ENCODE data around the gene DLGAP1. TPM values are rescaled to one million over a fixed set of nuclear protein-coding genes. Genes with fewer than 3 reads are reported as not detected.

Gene DLGAP1
- total and polyA plus RNA-seq, 2 of the 13 experiments (the other 11 are each of a cell fraction or from before 2014, with no cell fraction given) = 0.01 TPM; not detected in 1

- TF ChIP-seq RBM22 (optimal IDR thresholded peaks at IDR 0.05; ENCODE audit: low read length) = no peak
- TF ChIP-seq CREB1 (IDR thresholded peaks at IDR 0.05) = no peak
- TF ChIP-seq CREB1 (CRISPR knock-in tag; IDR thresholded peaks at IDR 0.05) = 0 out of 2 replicates have a peak, but pooled peaks have one; percentile 7
- TF ChIP-seq THAP11 (CRISPR knock-in tag; IDR thresholded peaks at IDR 0.05) = no peak
- TF ChIP-seq RELA (CRISPR knock-in tag; IDR thresholded peaks at IDR 0.05) = no peak
- no peak for TF ChIP-seq ZNF652 (CRISPR knock-in tag; IDR thresholded peaks at IDR 0.05; ENCODE audit: borderline replicate concordance, low read depth)
- TF ChIP-seq FOXP4 (CRISPR knock-in tag; IDR thresholded peaks at IDR 0.05) = peak; percentile 38; the same call in 1 of the 2 replicates
- no peak for TF ChIP-seq ZBTB8A (CRISPR knock-in tag; IDR thresholded peaks at IDR 0.05; ENCODE audit: borderline replicate concordance, low read depth)
- no peak for TF ChIP-seq ZNF512 (CRISPR knock-in tag; IDR thresholded peaks at IDR 0.05)
- TF ChIP-seq PAF1 (CRISPR knock-in tag; IDR thresholded peaks at IDR 0.05) = no peak
- TF ChIP-seq RAD21 (CRISPR knock-in tag; IDR thresholded peaks at IDR 0.05) = no peak
- TF ChIP-seq ZNF275 (CRISPR knock-in tag; IDR thresholded peaks at IDR 0.05; ENCODE audit: borderline replicate concordance) = no peak
- no peak for TF ChIP-seq ATF1 (CRISPR knock-in tag; IDR thresholded peaks at IDR 0.05)
- TF ChIP-seq ZNF672 (CRISPR knock-in tag; IDR thresholded peaks at IDR 0.05) = no peak
- no peak for TF ChIP-seq HMGXB4 (CRISPR knock-in tag; IDR thresholded peaks at IDR 0.05; ENCODE audit: borderline replicate concordance in 1 of 2, low read depth in 1 of 2)
- peak; percentile 75; the same call in 1 of the 2 replicates for TF ChIP-seq ZMYM3 (CRISPR knock-in tag; IDR thresholded peaks at IDR 0.05)
- TF ChIP-seq HOXA7 (CRISPR knock-in tag; IDR thresholded peaks at IDR 0.05) = no peak
- TF ChIP-seq ZNF770 (CRISPR knock-in tag; IDR thresholded peaks at IDR 0.05) = no peak
- no peak for TF ChIP-seq HNRNPUL1 (IDR thresholded peaks at IDR 0.05; ENCODE audit: low read depth, low read length)
- no peak for TF ChIP-seq ZNF484 (CRISPR knock-in tag; IDR thresholded peaks at IDR 0.05; ENCODE audit: borderline replicate concordance, low read depth)
- TF ChIP-seq ZNF850 (CRISPR knock-in tag; conservative IDR thresholded peaks at IDR 0.05) = no peak
- no peak for TF ChIP-seq FOXP1 (IDR thresholded peaks at IDR 0.05)
- TF ChIP-seq FOXP1 (CRISPR knock-in tag; IDR thresholded peaks at IDR 0.05) = peak; percentile 32; the same call in 1 of the 2 replicates
- no peak for TF ChIP-seq SUZ12 (IDR thresholded peaks at IDR 0.05; ENCODE audit: low read depth, low read length)
Observed at GRCh38 chr18:3605486-3605952, 849.6 kb downstream of the DLGAP1 start (continued).

Measured in HepG2 (cell line).